Neural cell (in vitro differentiated cells): ENCODE results near the gene FAF1. TPM values are rescaled to one million over a fixed set of nuclear protein-coding genes. Genes with fewer than 3 reads are reported as not detected.

ENCODE experiments used
- H2AFZ ChIP-seq: fragments of 200-600, 300-800 bp; sonication (generic), shearing (Covaris generic); 2 replicates; pipeline ENCODE4 v1.6.0; 2014; ENCODE audit warnings: low read depth, mild to moderate bottlenecking, antibody characterized with exemption, low read length, moderate library complexity
- H3F3A ChIP-seq: fragments of 200-600 bp; shearing (Covaris generic); 2 replicates; pipeline ENCODE4 v1.6.1; 2016; ENCODE audit warnings: mild to moderate bottlenecking, moderate library complexity, mixed read lengths, antibody characterized with exemption, low read length; ENCODE audit not compliant: insufficient read depth, poor library complexity, severe bottlenecking
- H3K27ac ChIP-seq: fragments of 200-600, 300-800 bp; sonication (generic), shearing (Covaris generic); 2 replicates; pipeline ENCODE4 v1.5.1; 2014; ENCODE audit warnings: mild to moderate bottlenecking, low read length, moderate library complexity
- H3K27me3 ChIP-seq: fragments of 300-800, 200-600 bp; sonication (generic), shearing (Covaris generic); 2 replicates; pipeline ENCODE4 v1.6.0; 2014; ENCODE audit warnings: mild to moderate bottlenecking, low read depth, low read length, moderate library complexity; ENCODE audit not compliant: insufficient read depth
- H3K36me3 ChIP-seq: fragments of 300-800, 200-600 bp; sonication (generic), shearing (Covaris generic); 2 replicates; pipeline ENCODE4 v1.5.1; 2014; ENCODE audit warnings: mild to moderate bottlenecking, antibody characterized with exemption, low read length, moderate library complexity; ENCODE audit not compliant: insufficient read depth
- H3K4me2 ChIP-seq: fragments of 300-800, 200-600 bp; sonication (generic), shearing (Covaris generic); 2 replicates; pipeline ENCODE4 v1.6.0; 2014; ENCODE audit warnings: mild to moderate bottlenecking, low read length
- H3K4me3 ChIP-seq: fragments of 300-800, 200-600 bp; sonication (generic), shearing (Covaris generic); 2 replicates; pipeline ENCODE4 v1.5.1; 2014; ENCODE audit warnings: mild to moderate bottlenecking, low read length, moderate library complexity
- H3K79me2 ChIP-seq: fragments of 200-600 bp; shearing (Covaris generic); replicated peaks from 2 replicates; pipeline ENCODE4 v1.6.0; 2014; ENCODE audit warnings: mild to moderate bottlenecking, low read length, moderate library complexity; ENCODE audit not compliant: insufficient read depth
- H3K9ac ChIP-seq: fragments of 300-800, 200-600 bp; sonication (generic), shearing (Covaris generic); 2 replicates; pipeline ENCODE4 v1.6.1; 2016; ENCODE audit warnings: mild to moderate bottlenecking, low read length, mixed read lengths
- H3K9me2 ChIP-seq: fragments of 200-600 bp; shearing (Covaris generic); 2 replicates; pipeline ENCODE4 v1.6.1; 2016; ENCODE audit warnings: mild to moderate bottlenecking, low read length, mixed read lengths; ENCODE audit not compliant: insufficient read depth
- H3K9me3 ChIP-seq: fragments of 200-600, 300-800 bp; sonication (generic), shearing (Covaris generic); 2 replicates; pipeline ENCODE4 v1.6.1; 2016; ENCODE audit warnings: mild to moderate bottlenecking, mixed run types, low read length, moderate library complexity, mixed read lengths
- H4K20me1 ChIP-seq: fragments of 200-600 bp; shearing (Covaris generic); 2 replicates; pipeline ENCODE4 v1.6.1; 2016; ENCODE audit warnings: mild to moderate bottlenecking, mixed run types; ENCODE audit not compliant: insufficient read depth
- EP300 ChIP-seq: fragments of 450-650 bp; conservative IDR thresholded peaks from 2 replicates; pipeline ENCODE4 v1.6.1; 2014; ENCODE audit warnings: antibody characterized with exemption, mild to moderate bottlenecking, moderate library complexity; ENCODE audit not compliant: poor library complexity, severe bottlenecking
- EZH2 ChIP-seq: fragments of 200-600, 300-800 bp; shearing (Covaris generic), sonication (generic); IDR thresholded peaks from 2 replicates; pipeline ENCODE4 v1.6.1; 2014; ENCODE audit warnings: antibody characterized with exemption, low read length, borderline replicate concordance, mild to moderate bottlenecking; ENCODE audit not compliant: insufficient read depth, poor library complexity, severe bottlenecking
- MXI1 ChIP-seq: fragments of 450-650 bp; conservative IDR thresholded peaks from 2 replicates; pipeline ENCODE4 v1.6.1; 2014; ENCODE audit warnings: antibody characterized with exemption, mild to moderate bottlenecking; ENCODE audit not compliant: poor library complexity, severe bottlenecking
- POLR2AphosphoS5 ChIP-seq: IDR thresholded peaks from 2 replicates; pipeline ENCODE4 v1.6.1; 2012
- RAD21 ChIP-seq: fragments of 450-650 bp; conservative IDR thresholded peaks from 2 replicates; pipeline ENCODE4 v1.6.1; 2014; ENCODE audit warnings: antibody characterized with exemption, mild to moderate bottlenecking, moderate library complexity
- SMC3 ChIP-seq: fragments of 450-650 bp; conservative IDR thresholded peaks from 2 replicates; pipeline ENCODE4 v1.6.1; 2014; ENCODE audit warnings: antibody characterized with exemption, mild to moderate bottlenecking, moderate library complexity; ENCODE audit not compliant: poor library complexity
- TAF1 ChIP-seq: IDR thresholded peaks from 2 replicates; pipeline ENCODE4 v1.6.1; 2012; ENCODE audit warnings: low read depth
- polyA plus RNA-seq: library from polyadenylated mRNA; depleted of rRNA; stranded (reverse); fragments of >200 nt; gene quantifications from 2 replicates; pipeline ENCODE4 v1.2.3, GENCODE V29; 2014
- TF ChIP-seq, protein P1 (sequence below): IDR thresholded peaks from 2 replicates; pipeline ENCODE4 v1.6.1; 2012; ENCODE audit warnings: borderline replicate concordance
- TF ChIP-seq, protein P2 (sequence below): fragments of 450-650 bp; IDR thresholded peaks from 2 replicates; pipeline ENCODE4 v1.5.1; 2014; ENCODE audit warnings: antibody characterized with exemption, mild to moderate bottlenecking, moderate library complexity; ENCODE audit not compliant: poor library complexity, severe bottlenecking

Gene FAF1
- polyA plus RNA-seq, 1 donor from 2014 or later, result 52.1 TPM

DNA sequence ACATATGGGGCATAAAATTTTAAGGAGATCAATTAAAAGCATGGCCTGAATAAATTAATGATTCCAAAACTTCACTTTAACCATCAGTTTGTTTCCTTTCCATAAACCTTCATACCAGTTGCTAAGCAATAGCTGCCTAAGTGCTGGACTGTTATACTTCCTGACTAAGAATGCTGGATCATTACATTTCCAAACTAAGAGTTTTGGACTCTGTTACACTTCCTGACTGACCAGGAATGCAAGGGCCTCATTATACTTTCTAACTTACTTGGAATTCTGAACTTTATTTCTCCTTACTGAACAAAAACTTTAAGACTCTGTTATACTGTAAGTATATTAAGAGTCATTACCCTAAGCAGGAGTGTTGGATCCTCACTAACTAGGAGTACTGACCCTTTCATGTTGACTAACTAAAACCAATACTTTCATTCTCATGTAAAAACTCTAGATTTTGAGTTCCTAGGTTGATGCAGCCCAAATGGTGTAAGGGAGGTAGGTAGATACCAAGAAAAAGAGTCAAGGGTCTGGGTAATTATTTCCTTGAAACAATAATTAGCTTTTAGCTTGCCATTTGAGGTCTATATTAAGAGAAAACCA, 118.2 kb downstream of the FAF1 start:
- Histone ChIP-seq H4K20me1 (no peaks in the 10 kb centered on the region), H3K9me3 (no peaks in the 10 kb centered on the region), H3K9me2 (no peaks in the 10 kb centered on the region), H3K79me2 (no peaks in the 10 kb centered on the region), H3F3A (no peaks in the 10 kb centered on the region), H3K4me3 (no peak overlapping the region), H2AFZ (no peak overlapping the region), H3K36me3 (no peaks in the 10 kb centered on the region), H3K27ac (no peak overlapping the region), H3K27me3 (no peaks in the 10 kb centered on the region), H3K4me2 (no peak overlapping the region), H3K9ac (no peak overlapping the region)
- no peak for TF ChIP-seq EP300
- TF ChIP-seq, protein P1, sequence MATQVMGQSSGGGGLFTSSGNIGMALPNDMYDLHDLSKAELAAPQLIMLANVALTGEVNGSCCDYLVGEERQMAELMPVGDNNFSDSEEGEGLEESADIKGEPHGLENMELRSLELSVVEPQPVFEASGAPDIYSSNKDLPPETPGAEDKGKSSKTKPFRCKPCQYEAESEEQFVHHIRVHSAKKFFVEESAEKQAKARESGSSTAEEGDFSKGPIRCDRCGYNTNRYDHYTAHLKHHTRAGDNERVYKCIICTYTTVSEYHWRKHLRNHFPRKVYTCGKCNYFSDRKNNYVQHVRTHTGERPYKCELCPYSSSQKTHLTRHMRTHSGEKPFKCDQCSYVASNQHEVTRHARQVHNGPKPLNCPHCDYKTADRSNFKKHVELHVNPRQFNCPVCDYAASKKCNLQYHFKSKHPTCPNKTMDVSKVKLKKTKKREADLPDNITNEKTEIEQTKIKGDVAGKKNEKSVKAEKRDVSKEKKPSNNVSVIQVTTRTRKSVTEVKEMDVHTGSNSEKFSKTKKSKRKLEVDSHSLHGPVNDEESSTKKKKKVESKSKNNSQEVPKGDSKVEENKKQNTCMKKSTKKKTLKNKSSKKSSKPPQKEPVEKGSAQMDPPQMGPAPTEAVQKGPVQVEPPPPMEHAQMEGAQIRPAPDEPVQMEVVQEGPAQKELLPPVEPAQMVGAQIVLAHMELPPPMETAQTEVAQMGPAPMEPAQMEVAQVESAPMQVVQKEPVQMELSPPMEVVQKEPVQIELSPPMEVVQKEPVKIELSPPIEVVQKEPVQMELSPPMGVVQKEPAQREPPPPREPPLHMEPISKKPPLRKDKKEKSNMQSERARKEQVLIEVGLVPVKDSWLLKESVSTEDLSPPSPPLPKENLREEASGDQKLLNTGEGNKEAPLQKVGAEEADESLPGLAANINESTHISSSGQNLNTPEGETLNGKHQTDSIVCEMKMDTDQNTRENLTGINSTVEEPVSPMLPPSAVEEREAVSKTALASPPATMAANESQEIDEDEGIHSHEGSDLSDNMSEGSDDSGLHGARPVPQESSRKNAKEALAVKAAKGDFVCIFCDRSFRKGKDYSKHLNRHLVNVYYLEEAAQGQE, result no peak
- TF ChIP-seq RAD21, result no peak
- no peak for TF ChIP-seq TAF1
- no peak for TF ChIP-seq EZH2
- TF ChIP-seq MXI1, result no peak

GRCh38 chr1:50836117-50836516, 124.0 kb downstream of the FAF1 start:
- Histone ChIP-seq H3K79me2 (no peaks in the 10 kb centered on the region), H3K9ac (no peak overlapping the region)

More at GRCh38 chr1:50836117-50836516, 124.0 kb downstream of the FAF1 start:
- Histone ChIP-seq H3F3A (no peaks in the 10 kb centered on the region), H4K20me1 (no peaks in the 10 kb centered on the region), H3K36me3 (no peaks in the 10 kb centered on the region), H3K4me3 (no peak overlapping the region), H2AFZ (no peak overlapping the region), H3K4me2 (no peak overlapping the region), H3K27ac (no peak overlapping the region), H3K9me3 (no peaks in the 10 kb centered on the region), H3K9me2 (no peaks in the 10 kb centered on the region), H3K27me3 (no peaks in the 10 kb centered on the region)
- TF ChIP-seq POLR2AphosphoS5, result no peak
- TF ChIP-seq MXI1, result no peak
- no peak for TF ChIP-seq EP300
- TF ChIP-seq, protein P1, result no peak
- no peak for TF ChIP-seq RAD21
- no peak for TF ChIP-seq EZH2
- TF ChIP-seq SMC3, result no peak
- TF ChIP-seq, protein P2, sequence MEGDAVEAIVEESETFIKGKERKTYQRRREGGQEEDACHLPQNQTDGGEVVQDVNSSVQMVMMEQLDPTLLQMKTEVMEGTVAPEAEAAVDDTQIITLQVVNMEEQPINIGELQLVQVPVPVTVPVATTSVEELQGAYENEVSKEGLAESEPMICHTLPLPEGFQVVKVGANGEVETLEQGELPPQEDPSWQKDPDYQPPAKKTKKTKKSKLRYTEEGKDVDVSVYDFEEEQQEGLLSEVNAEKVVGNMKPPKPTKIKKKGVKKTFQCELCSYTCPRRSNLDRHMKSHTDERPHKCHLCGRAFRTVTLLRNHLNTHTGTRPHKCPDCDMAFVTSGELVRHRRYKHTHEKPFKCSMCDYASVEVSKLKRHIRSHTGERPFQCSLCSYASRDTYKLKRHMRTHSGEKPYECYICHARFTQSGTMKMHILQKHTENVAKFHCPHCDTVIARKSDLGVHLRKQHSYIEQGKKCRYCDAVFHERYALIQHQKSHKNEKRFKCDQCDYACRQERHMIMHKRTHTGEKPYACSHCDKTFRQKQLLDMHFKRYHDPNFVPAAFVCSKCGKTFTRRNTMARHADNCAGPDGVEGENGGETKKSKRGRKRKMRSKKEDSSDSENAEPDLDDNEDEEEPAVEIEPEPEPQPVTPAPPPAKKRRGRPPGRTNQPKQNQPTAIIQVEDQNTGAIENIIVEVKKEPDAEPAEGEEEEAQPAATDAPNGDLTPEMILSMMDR, result no peak
- no peak for TF ChIP-seq TAF1
